T47D (cell line): ENCODE data around the gene TCF7L2.

Source experiments
- DNase-seq, 2 experiments: peaks; one replicate each; pipeline versions ENCODE4 v3.0.0 to v3.0.0-alpha.2; 2011 to 2012; ENCODE audit warnings: low read depth in 1 of 2, low spot score in 1 of 2
- JUND ChIP-seq: IDR thresholded peaks from 2 replicates; pipeline ENCODE4 v1.6.1; 2012; ENCODE audit warnings: low read depth
- in situ Hi-C: cut with HindIII; loops from 2 replicates; pipeline ENCODE4 v1.10.0; 2016; ENCODE audit warnings: low sequenced_read_pairs, low pct_unique_long_range_greater_than_20kb

The TCF7L2 gene

DNA sequence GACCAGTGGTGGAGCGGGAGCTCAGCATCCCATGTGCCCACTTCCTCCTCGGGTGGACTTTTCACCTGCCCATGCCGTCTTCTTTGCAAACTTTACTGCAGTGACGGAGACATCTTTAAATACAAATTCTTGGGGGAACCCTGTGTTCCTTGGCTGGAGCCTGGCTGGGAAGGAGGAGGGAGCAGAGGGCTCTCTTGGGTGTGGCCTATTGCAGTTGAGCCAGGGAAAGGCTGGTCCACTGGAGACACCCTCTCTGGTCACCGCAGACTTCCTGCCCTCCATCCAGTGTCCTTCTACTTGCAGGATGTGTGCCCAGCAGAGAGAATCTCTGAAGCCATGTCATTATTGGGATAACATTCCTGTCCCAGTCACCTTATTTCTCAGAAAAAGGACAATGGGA, 67.3 kb downstream of the TCF7L2 start:
- TF ChIP-seq JUND = no peak
- in situ Hi-C loops = no loop called here
- no peak for DNase-seq

DNA sequence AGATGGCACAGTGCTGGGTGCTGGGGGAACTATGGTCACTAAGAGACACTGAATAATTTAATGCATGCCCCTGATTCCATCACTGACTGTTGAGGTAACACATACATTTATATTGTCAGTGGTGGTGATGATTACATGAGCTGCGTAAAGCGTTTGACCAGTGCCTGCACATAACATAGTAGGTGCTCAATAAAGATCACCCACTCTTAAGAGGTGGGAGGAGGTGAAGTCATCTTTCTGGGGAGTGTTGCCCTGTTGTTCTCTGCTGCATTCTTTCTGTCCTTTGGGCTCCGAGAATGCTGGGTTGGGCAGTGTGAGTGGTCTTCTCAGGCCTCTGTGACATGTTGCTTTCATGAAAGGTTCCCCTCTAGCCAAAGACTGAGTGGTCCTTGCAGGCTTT, 68.0 kb downstream of the TCF7L2 start:
- in situ Hi-C loops = no loop called here
- no peak for TF ChIP-seq JUND
- no peak for DNase-seq

DNA sequence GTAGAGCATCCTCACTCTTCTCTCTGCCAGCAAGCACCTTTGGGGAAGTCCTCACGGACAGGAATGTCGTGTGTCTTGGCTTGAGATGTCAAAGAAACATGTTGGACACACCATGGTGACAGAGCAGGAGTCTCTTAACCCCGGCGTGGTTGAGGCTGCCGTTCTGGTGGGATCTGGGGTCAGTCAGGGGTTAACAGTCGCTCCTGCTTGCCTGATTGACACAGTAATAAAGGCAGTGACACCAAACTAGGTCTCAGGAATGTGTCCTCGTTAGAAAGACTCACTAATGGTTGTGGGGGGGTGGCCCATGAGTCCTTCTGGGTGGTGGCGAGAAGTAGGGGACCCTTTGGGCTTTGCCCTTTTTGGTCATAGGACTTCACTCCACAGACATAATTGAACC, 69.0 kb downstream of the TCF7L2 start:
- no peak for TF ChIP-seq JUND
- DNase-seq = no peak
- in situ Hi-C loops = no loop called here

DNA sequence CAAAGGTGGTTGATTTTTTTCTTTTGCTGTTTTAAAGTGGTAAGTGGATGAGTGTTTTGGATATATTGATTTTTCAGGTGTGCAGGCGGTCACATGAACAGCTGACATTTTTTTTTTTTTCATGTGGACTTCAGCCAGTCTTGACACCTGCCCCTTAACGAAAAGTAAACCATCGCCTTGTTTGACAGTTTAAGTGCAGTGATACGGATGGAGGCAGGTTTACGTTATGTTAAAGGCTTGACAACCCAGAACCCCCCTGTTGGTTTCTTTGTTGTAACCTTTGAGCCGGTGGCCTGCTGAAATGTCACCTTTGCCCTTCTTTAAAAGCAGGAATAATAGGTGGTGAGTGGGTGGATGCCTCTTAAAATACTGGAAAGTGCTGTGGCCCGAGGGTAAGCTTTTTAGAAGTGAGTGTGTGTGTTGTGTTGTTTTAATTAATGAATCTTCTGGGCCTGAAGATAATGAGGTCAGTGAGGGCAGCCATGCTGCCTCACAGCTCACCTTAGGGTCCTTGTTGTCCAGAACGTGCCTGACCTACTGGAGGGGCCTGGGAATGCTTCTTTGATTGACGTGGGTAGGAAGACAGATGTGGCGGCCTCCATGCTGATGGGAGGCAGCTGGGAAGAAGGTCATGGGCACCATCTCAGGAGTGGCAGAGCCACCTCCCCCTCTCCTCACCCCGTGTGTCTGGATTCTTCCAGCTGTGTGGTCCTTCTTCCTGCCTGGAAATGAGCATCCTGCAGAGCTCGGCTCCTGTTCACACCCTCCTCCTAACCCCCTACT, 69.8 kb downstream of the TCF7L2 start:
- no peak for DNase-seq
- in situ Hi-C loops = no loop called here
- TF ChIP-seq JUND = no peak

DNA sequence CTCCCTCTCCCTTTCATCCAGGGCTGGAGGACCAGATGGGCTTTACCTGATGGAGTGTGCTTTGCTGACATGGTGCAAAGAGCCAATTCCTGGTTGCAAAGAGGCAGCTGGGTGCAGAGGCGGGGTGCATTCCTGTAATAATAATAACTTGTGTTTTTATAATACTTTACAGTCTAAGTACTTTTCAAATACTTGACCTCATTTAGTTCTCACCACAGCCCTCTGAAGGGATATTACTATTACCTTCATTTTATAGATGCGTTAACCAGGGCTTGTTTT, 70.4 kb downstream of the TCF7L2 start:
- in situ Hi-C loops = no loop called here
- no peak for DNase-seq
- no peak for TF ChIP-seq JUND

GRCh38 chr10:113020838-113021237, 70.8 kb downstream of the TCF7L2 start:
- no peak for TF ChIP-seq JUND
- no peak for DNase-seq
- in situ Hi-C loops = no loop called here

DNA sequence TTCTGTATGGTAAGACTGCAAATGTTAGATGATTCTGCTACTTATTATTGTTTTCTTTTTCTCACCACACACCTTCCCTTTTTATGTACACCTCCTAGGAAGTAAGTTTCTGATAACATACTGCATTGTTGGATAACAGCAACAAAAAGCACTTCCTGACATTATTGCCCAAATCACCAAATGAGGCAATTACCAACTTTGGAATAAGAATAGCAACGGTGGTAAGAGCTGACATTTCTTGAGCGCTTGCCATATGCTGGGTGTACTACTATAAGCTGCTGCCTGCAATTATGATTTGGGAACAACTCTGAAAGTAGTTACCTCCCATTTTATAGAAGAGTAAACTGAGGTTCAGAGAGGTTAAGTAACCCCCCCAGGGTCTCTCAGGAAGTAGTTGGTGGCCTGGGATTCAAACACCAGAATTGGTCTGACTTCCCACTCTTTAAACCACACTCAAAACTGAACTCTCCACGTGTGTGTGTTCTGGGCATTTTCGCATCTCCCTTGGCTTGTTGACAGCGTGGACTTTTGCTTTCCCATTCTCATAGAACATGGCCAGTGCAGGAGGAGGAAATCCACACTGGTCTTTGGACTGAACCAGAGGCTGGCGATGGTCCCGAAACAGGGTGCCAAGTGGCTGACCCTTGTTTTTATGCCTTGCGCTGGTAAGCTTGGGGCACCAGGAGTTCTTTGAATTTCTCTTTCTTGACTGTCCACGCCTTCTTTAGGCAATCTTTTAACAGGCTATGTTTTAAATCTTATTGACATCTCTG, 71.4 kb downstream of the TCF7L2 start:
- no peak for DNase-seq
- in situ Hi-C loops = no loop called here
- no peak for TF ChIP-seq JUND

GRCh38 chr10:113022265-113022664, 72.2 kb downstream of the TCF7L2 start:
- no peak for TF ChIP-seq JUND
- no peak for DNase-seq
- in situ Hi-C loops = no loop called here

- no peak for DNase-seq
- in situ Hi-C loops = no loop called here
- TF ChIP-seq JUND = no peak
Observed at GRCh38 chr10:113023017-113023416, 73.0 kb downstream of the TCF7L2 start.

DNA sequence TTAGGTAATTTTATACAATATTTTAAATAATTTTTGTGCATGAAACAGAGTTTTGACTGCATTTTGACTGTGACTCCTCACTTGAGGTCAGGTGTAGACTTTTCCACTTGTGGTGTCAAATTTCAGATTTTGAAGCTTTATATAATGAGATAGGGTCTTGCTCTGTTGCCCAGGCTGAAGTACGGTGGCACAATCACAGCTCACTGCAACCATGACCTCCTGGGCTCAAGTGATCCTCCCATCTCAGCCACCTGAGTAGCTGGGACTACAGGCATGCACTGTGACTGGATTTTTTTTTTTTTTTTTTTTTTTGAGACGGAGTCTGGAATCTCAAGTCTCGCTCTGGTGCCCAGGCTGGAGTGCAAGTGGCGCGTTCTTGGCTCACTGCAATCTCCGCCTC, 74.9 kb downstream of the TCF7L2 start:
- in situ Hi-C loops = no loop called here

DNA sequence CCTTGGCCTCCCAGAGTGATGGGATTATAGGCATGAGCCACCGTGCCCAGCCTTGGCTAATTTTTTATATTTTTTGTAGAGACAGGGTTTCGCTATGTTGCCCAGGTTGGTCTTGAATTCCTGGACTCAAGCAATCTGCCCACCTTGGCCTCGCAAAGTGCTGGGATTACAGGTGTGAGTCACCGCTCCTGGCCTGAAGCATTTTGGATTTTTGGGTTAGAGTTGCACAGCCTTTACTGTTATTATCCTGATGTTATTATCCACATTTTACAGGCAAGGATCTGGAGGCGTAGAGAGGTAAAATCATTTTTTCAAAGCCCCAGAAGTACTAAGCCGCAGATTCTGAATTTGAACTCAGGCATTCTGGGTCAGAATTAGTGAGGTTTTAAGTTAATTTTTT, 75.4 kb downstream of the TCF7L2 start:
- DNase-seq = no peak
- in situ Hi-C loops = no loop called here
- TF ChIP-seq JUND = no peak

More for the DNA sequence above, 74.9 kb downstream of the TCF7L2 start:
- DNase-seq = no peak
- TF ChIP-seq JUND = no peak

GRCh38 chr10:113026679-113027078, 76.6 kb downstream of the TCF7L2 start:
- in situ Hi-C loops = no loop called here
- no peak for TF ChIP-seq JUND
- DNase-seq = no peak

GRCh38 chr10:113027230-113027573, 77.2 kb downstream of the TCF7L2 start:
- no peak for TF ChIP-seq JUND
- in situ Hi-C loops = no loop called here
- no peak for DNase-seq
